ENCODE results near the gene ARSG. TPM values are rescaled to one million over a fixed set of nuclear protein-coding genes. Genes with fewer than 3 reads are reported as not detected.
"Not testable (repeated sequence)": the region's sequence is repeated elsewhere in the genome, so short reads cannot be mapped to it uniquely, and the experiment has no call there.

The ARSG gene
- total RNA-seq, 1 donor from 2014 or later = 7.4 TPM

DNA sequence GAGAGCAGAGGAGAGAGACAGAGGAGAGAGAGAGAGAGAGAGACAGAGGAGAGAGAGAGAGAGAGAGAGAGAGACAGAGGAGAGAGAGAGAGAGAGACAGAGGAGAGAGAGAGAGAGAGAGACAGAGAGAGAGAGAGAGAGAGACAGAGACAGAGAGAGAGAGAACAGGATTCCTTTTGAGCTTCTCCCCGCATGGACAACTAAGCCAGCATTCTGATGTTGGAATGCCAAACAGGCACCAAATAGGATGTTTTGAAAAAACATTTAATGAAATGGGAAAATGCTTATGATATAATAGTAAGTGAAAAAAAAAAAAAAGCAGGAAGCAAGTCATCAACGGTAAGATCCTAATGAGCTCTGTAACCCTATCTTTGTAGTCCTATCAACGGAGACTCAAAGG is 60.7 kb downstream of the ARSG start:
- H3K27ac Mint-ChIP-seq (ENCODE audit: unreplicated experiment) = no peak overlapping the region
- no peaks in the 10 kb centered on the region for H3K9me3 Mint-ChIP-seq (ENCODE audit: low read depth)
- H3K27me3 Mint-ChIP-seq (ENCODE audit: low read depth) = no peaks in the 10 kb centered on the region
- H3K4me3 Mint-ChIP-seq (ENCODE audit: unreplicated experiment) = no peak overlapping the region
- peaks cover 11% of the 10 kb centered on the region for H3K4me1 Mint-ChIP-seq (ENCODE audit: low read depth)
- peaks cover 1% of the 10 kb centered on the region for H3K36me3 Mint-ChIP-seq (ENCODE audit: low read depth)
- no peak for TF ChIP-seq CTCF (IDR thresholded peaks at IDR 0.05)
- no peak for DNase-seq (ENCODE audit: low spot score)

DNA sequence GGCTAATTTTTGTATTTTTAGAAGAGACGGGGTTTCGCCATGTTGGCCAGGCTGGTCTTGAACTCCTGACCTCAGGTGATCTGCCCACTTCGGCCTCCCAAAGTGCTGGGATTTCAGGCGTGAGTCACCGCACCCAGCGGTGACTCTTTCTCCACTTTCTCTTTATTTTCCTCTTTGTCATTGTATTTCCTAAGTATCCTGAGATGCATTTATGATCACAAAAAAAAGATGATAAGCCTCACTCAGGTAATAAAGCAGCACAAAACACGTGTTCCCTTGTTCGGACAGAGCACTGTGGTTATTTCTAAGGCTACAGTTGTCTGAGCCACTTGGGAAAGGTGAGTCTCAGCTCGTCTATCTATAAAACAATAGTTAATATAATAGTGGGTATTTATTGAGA is 61.4 kb downstream of the ARSG start:
- not testable (repeated sequence) for H3K27ac Mint-ChIP-seq (ENCODE audit: unreplicated experiment)

DNA sequence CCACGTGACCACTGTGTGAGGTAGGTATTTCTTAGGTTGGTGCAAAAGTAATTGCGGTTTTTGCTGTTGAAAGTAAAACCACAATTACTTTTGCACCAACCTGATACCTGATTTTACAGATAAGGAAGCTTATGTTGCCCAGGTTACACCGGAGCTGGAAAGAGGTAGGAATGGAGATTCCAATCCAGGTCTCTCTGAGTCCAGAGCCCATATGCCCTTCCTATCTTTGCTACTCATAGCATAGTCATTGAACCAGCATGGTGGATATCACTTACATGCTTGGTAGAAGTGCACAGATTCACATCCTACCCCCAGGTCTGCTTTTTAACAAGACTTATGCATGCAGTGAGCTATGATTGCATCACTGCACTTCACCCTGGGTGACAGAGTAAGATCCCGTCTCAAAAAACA is 61.8 kb downstream of the ARSG start:
- H3K27ac Mint-ChIP-seq (ENCODE audit: unreplicated experiment) = no peak overlapping the region
- H3K4me1 Mint-ChIP-seq (ENCODE audit: low read depth) = peaks cover 11% of the 10 kb centered on the region
- no peak for DNase-seq (ENCODE audit: low spot score)
- H3K27me3 Mint-ChIP-seq (ENCODE audit: low read depth) = no peaks in the 10 kb centered on the region
- H3K36me3 Mint-ChIP-seq (ENCODE audit: low read depth) = peaks cover 1% of the 10 kb centered on the region
- H3K4me3 Mint-ChIP-seq (ENCODE audit: unreplicated experiment) = no peak overlapping the region
- no peak for TF ChIP-seq CTCF (IDR thresholded peaks at IDR 0.05)
- H3K9me3 Mint-ChIP-seq (ENCODE audit: low read depth) = no peaks in the 10 kb centered on the region

More for the DNA sequence above, 61.4 kb downstream of the ARSG start:
- not testable (repeated sequence) for H3K4me3 Mint-ChIP-seq (ENCODE audit: unreplicated experiment); H3K9me3 Mint-ChIP-seq (ENCODE audit: low read depth); H3K36me3 Mint-ChIP-seq (ENCODE audit: low read depth); H3K27me3 Mint-ChIP-seq (ENCODE audit: low read depth); DNase-seq (ENCODE audit: low spot score)
- H3K4me1 Mint-ChIP-seq (ENCODE audit: low read depth) = peaks cover 11% of the 10 kb centered on the region

DNA sequence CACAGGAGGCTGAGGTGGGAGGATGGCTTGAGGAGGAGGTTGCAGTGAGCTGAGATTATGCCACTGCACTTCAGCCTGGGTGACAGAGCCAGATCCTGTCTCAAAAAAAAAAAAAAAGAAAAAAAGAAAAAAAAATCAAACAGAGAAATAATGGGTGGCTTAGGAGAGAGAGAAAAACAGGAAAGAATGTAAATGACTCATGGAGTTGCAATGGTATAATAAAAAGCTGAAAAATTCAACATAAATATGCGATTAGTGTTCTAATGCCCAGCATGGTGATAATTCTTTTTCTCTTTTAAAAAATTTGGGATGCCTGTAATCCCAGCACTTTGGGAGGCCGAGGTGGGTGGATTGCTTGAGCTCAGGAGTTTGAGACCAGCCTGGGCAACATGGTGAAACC is 63.0 kb downstream of the ARSG start:
- H3K27me3 Mint-ChIP-seq (ENCODE audit: low read depth); DNase-seq (ENCODE audit: low spot score): not testable (repeated sequence)
- H3K4me1 Mint-ChIP-seq (ENCODE audit: low read depth) = peaks cover 11% of the 10 kb centered on the region

DNA sequence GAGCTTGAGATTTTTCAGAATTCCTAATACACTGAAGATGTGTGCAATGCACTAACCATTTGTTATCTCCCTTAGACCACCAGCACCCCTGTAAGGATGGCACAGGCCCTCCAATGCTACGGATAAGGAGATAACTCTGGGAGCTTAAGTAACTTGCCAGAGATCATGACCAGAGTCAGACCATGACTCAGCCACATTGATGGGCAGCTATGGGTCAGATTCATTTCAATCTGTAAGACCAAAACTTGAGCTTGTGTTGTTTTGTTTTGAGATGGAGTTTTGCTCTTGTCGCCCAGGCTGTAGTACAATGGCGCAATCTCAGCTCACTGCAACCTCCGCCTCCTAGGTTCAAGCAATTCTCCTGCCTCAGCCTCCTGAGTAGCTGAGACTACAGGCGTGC is 63.8 kb downstream of the ARSG start:
- H3K27ac Mint-ChIP-seq (ENCODE audit: unreplicated experiment); H3K4me3 Mint-ChIP-seq (ENCODE audit: unreplicated experiment); H3K9me3 Mint-ChIP-seq (ENCODE audit: low read depth); H3K36me3 Mint-ChIP-seq (ENCODE audit: low read depth); H3K27me3 Mint-ChIP-seq (ENCODE audit: low read depth); DNase-seq (ENCODE audit: low spot score): not testable (repeated sequence)
- peaks cover 11% of the 10 kb centered on the region for H3K4me1 Mint-ChIP-seq (ENCODE audit: low read depth)

More for the DNA sequence above, 63.0 kb downstream of the ARSG start:
- peak overlapping the region; percentile 79 for H3K27ac Mint-ChIP-seq (ENCODE audit: unreplicated experiment)
- not testable (repeated sequence) for H3K36me3 Mint-ChIP-seq (ENCODE audit: low read depth); H3K4me3 Mint-ChIP-seq (ENCODE audit: unreplicated experiment); H3K9me3 Mint-ChIP-seq (ENCODE audit: low read depth)

DNA sequence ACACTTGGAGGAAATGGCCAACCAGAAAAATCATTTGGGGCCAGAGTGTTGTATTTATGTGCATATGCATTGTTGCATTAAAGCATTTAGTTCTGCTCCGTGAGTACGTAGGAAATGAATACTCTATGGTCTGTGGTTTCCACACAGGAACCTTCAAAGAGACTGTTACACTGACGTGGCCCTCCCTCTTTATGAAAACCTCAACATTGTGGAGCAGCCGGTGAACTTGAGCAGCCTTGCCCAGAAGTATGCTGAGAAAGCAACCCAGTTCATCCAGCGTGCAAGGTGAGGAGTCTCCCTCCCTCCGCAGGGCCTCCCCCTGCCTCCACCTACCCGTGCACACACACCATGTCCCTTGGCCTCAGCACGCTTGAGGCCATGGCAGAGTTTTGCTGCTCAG is 65.2 kb downstream of the ARSG start:
- Mint-ChIP-seq H3K4me3 (ENCODE audit: unreplicated experiment) (no peak overlapping the region), H3K4me1 (ENCODE audit: low read depth) (peaks cover 11% of the 10 kb centered on the region), H3K27me3 (ENCODE audit: low read depth) (no peaks in the 10 kb centered on the region), H3K36me3 (ENCODE audit: low read depth) (peaks cover 1% of the 10 kb centered on the region), H3K9me3 (ENCODE audit: low read depth) (no peaks in the 10 kb centered on the region), H3K27ac (ENCODE audit: unreplicated experiment) (no peak overlapping the region)
- no peak for DNase-seq (ENCODE audit: low spot score)
- no peak for TF ChIP-seq CTCF (IDR thresholded peaks at IDR 0.05)

DNA sequence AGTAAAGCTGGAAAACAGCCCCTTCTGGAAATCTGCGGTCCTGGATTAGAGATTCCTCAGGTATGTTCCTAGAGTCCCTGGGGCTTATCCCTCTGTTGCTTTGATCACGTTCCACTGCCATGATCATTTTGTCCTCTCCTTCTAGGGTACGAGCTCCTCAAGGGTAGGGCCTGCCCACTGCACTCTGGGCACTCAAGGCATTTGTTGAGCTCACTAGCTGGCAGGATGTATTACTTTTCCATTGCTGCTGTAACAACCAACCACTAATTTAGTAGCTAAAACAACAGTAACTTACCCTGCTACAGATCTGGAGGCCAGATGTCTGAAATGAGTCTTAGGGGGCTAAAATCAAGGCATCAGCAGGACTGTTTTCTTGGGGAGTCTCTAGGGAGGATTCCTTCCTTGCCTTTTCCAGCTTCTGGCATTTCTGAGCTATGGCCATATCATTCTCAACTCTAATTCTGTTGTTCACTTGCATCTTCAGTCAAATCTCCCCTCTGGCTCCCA is 65.7 kb downstream of the ARSG start:
- Mint-ChIP-seq H3K9me3 (ENCODE audit: low read depth) (no peaks in the 10 kb centered on the region), H3K27ac (ENCODE audit: unreplicated experiment) (no peak overlapping the region), H3K36me3 (ENCODE audit: low read depth) (peaks cover 2% of the 10 kb centered on the region), H3K4me3 (ENCODE audit: unreplicated experiment) (no peak overlapping the region), H3K4me1 (ENCODE audit: low read depth) (peaks cover 11% of the 10 kb centered on the region), H3K27me3 (ENCODE audit: low read depth) (no peaks in the 10 kb centered on the region)
- no peak for DNase-seq (ENCODE audit: low spot score)
- TF ChIP-seq CTCF (IDR thresholded peaks at IDR 0.05) = no peak

All from chondrocyte (in vitro differentiated cells).